Measurements from ENCODE around the gene RUSC2. TPM values are rescaled to one million over a fixed set of nuclear protein-coding genes. Genes with fewer than 3 reads are reported as not detected.

RUSC2 gene
- total and polyA plus RNA-seq, 2 of the 13 experiments (the other 11 are each of a cell fraction or from before 2014, with no cell fraction given) = 2.8 to 3.3 TPM

DNA sequence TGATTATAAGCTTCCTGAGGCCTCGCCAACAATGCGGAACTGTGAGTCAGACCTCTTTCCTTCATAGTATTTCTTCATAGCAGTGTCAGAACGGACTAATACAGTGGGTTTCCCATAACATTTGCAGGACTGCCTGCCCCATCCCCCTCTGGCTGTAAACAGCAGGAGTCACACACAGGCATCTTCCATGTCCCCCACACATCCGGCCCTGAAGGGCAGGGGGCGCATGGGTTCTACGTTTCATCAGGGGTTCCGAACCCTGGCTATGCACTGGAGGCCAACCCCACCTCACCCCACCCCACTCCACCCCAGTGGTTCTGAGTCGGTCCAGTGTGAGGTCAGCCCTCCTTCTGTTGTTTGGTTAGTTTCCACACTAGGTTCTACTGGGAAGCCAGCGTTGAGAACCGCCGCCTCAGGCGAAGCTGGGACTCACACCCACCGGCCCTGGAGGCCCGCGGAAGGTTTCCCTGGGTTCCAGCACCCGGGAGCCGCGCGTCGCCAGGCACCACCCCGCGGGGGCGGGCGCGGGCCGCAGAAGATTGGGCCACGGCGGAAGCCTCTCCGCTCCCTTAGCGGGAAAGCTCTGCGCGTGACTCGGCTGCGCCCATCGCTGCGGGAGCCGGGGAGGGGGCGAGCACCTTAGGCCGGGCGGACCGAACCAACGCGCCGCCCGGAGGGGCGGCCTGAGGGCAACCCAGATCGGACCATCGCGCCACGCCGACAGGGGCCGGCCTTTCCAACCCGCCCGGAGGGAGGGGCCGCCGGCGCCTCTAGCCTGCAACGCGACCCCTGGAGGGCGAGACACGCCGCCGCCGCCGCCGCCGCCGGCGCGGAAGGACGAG is at the start of gene RUSC2 (continued):
- TF ChIP-seq BCL3 (CRISPR knock-in tag; IDR thresholded peaks at IDR 0.05) (no peak; the same call in none of the 2 replicates), ZSCAN21 (CRISPR knock-in tag; IDR thresholded peaks at IDR 0.05; ENCODE audit: borderline replicate concordance) (0 out of 2 replicates have a peak, but pooled peaks have one; percentile 39), ZNF792 (CRISPR knock-in tag; IDR thresholded peaks at IDR 0.05) (peak; percentile 3; the same call in 1 of the 2 replicates), ZNF652 (CRISPR knock-in tag; IDR thresholded peaks at IDR 0.05; ENCODE audit: borderline replicate concordance, low read depth) (no peak), ATF7-NPFF (CRISPR knock-in tag; IDR thresholded peaks at IDR 0.05; ENCODE audit: low read depth) (peak; percentile 87), SNRNP70 (IDR thresholded peaks at IDR 0.05; ENCODE audit: low read depth, low read length) (no peak), CBX5 (CRISPR knock-in tag; IDR thresholded peaks at IDR 0.05; ENCODE audit: borderline replicate concordance) (no peak), ZNF513 (CRISPR knock-in tag; conservative IDR thresholded peaks at IDR 0.05) (0 out of 2 replicates have a peak, but pooled peaks have one; percentile 22), TFDP1 (CRISPR knock-in tag; IDR thresholded peaks at IDR 0.05; ENCODE audit: borderline replicate concordance) (peak; percentile 66; the same call in 1 of the 2 replicates), ZNF20 (CRISPR knock-in tag; IDR thresholded peaks at IDR 0.05) (peak; percentile 33; the same call in 1 of the 2 replicates), SRF (IDR thresholded peaks at IDR 0.05; ENCODE audit: low read depth, low read length) (no peak), ASH2L (IDR thresholded peaks at IDR 0.05; ENCODE audit: insufficient read length, low read depth, low read length) (peak; percentile 73), ZNF562 (CRISPR knock-in tag; IDR thresholded peaks at IDR 0.05; ENCODE audit: borderline replicate concordance) (no peak), NR0B2 (CRISPR knock-in tag; IDR thresholded peaks at IDR 0.05) (0 out of 2 replicates have a peak, but pooled peaks have one; percentile 11), ZEB1 (IDR thresholded peaks at IDR 0.05; ENCODE audit: insufficient replicate concordance, low read depth) (no peak), WIZ (CRISPR knock-in tag; IDR thresholded peaks at IDR 0.05) (peak; percentile 43; the same call in 1 of the 2 replicates)
